GM12872 (cell line): ENCODE measurements around the gene TRIM74.
"Not testable (repeated sequence)": the region's sequence is repeated elsewhere in the genome, so short reads cannot be mapped to it uniquely, and the experiment has no call there.

Experiments used
- CTCF ChIP-seq: IDR thresholded peaks from 3 replicates; pipeline ENCODE4 v1.5.1; 2011; ENCODE audit warnings: low read depth, mild to moderate bottlenecking, low read length, moderate library complexity; ENCODE audit not compliant: insufficient read depth

TRIM74 gene

GRCh38 chr7:72968980-72969516, at the start of gene TRIM74:
Gene TRIM74, minus strand, starts transcription at chr7:72969466. Its CDS starts 3,309 bp downstream, at chr7:72966157.
- not testable (repeated sequence) for TF ChIP-seq CTCF

- no peak for TF ChIP-seq CTCF
Observed at GRCh38 chr7:72925546-72926120, 43.6 kb downstream of the TRIM74 start.

DNA sequence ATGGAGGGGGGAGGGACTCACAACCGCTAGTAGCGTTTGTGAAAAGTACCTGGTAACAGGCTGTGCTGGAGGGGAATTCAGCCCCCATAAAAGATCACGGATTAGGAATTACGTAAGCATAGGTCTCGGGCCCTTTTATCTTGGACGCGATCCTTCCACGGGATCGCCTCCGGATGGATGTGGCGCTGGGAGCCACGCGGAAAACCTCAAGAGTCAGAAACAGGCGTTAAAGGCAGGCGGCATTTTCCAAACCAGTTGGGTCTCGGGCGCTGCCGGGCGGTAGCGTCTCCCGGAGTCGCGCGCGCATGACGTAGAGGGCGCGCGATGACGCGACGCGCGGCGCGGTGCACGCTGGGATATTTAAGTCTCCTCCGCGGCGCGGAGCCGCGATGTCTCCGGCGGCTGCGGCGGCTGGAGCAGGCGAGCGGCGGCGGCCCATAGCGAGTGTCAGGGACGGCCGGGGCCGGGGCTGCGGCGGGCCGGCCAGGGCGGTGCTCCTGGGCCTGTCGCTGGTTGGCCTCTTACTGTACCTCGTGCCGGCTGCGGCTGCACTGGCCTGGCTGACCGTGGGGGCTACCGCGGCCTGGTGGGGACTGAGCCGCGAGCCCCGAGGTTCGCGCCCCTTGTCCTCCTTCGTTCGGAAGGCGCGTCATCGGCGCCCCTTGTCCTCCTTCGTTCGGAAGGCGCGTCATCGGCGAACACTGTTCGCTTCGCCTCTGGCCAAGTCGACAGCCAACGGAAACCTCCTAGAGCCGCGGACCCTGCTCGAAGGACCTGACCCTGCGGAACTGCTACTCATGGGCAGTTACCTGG, 44.3 kb downstream of the TRIM74 start, which contains the start of gene POM121:
Gene POM121, plus strand, starts transcription at position 363 of the 813 bp plus-strand sequence. Its CDS starts 27 bp downstream, at position 390.
- TF ChIP-seq CTCF, result no peak

- TF ChIP-seq CTCF, result no peak
Observed at GRCh38 chr7:72924386-72924732, 44.9 kb downstream of the TRIM74 start.

DNA sequence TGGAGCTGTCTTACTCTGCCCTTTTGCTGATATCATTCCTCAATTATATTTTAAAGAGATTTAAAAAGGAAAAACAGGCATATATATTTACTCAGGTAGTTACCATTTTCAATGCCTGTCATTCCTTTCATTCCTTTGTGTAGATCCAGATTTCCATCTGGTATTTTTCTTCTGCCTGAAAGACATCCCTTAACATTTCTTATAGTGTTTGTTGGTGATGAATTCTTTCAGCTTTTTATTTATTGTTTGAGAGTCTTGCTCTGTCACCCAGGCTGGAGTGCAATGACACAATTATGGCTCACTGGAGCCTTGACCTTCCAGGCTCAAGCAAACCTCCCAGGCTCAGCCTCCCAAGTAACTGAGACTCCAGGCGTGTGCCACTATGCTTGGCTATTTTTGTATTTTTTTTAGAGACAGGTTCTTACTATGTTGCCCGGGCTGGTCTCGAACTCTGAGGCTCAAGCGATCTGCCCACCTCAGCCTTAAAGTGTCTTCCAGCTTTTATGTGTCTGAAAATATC, 50.0 kb downstream of the TRIM74 start:
- no peak for TF ChIP-seq CTCF

GRCh38 chr7:72914756-72915525, 54.3 kb downstream of the TRIM74 start:
- TF ChIP-seq CTCF, result peak; percentile 69
